CD4-positive, alpha-beta T cell treated with Interleukin-15 for 4 hours (primary cell): ENCODE measurements around the gene SLC7A11.

Experiments
- DNase-seq: peaks from one replicate; pipeline ENCODE4 v3.0.0-alpha.2; 2020; ENCODE audit warnings: low spot score

Gene SLC7A11

GRCh38 chr4:138205531-138206233 is 36.5 kb downstream of the SLC7A11 start:
- DNase-seq = no peak

- DNase-seq = no peak
These were observed 37.6 kb downstream of the SLC7A11 start for GRCh38 chr4:138204507-138204906.

- no peak for DNase-seq
These were observed 39.5 kb downstream of the SLC7A11 start for GRCh38 chr4:138202686-138203085.

GRCh38 chr4:138200236-138200590 is 41.9 kb downstream of the SLC7A11 start:
- no peak for DNase-seq

GRCh38 chr4:138199568-138200235 is 42.4 kb downstream of the SLC7A11 start:
- no peak for DNase-seq

GRCh38 chr4:138196153-138196552 is 46.0 kb downstream of the SLC7A11 start:
- DNase-seq = no peak

GRCh38 chr4:138193963-138194362 is 48.2 kb downstream of the SLC7A11 start:
- DNase-seq = no peak

GRCh38 chr4:138192113-138192512 is 50.0 kb downstream of the SLC7A11 start:
- DNase-seq = no peak

- no peak for DNase-seq
These were observed 51.7 kb downstream of the SLC7A11 start for GRCh38 chr4:138190452-138190858.

GRCh38 chr4:138189206-138189605 is 52.9 kb downstream of the SLC7A11 start:
- DNase-seq = no peak

- no peak for DNase-seq
These were observed 53.6 kb downstream of the SLC7A11 start for GRCh38 chr4:138188406-138189084.

- no peak for DNase-seq
These were observed 56.1 kb downstream of the SLC7A11 start for GRCh38 chr4:138185859-138186645.

GRCh38 chr4:138184886-138185285 is 57.3 kb downstream of the SLC7A11 start:
- no peak for DNase-seq

GRCh38 chr4:138182838-138183426 is 59.2 kb downstream of the SLC7A11 start:
- DNase-seq = no peak

- DNase-seq = no peak
These were observed 60.9 kb downstream of the SLC7A11 start for GRCh38 chr4:138181287-138181686.

GRCh38 chr4:138178566-138178965 is 63.6 kb downstream of the SLC7A11 start:
- no peak for DNase-seq

- DNase-seq = no peak
These were observed 64.7 kb downstream of the SLC7A11 start for GRCh38 chr4:138177278-138177968.

- DNase-seq = no peak
These were observed 67.0 kb downstream of the SLC7A11 start for GRCh38 chr4:138174981-138175794.

GRCh38 chr4:138164208-138164607 is 77.9 kb downstream of the SLC7A11 start:
- no peak for DNase-seq

GRCh38 chr4:138163171-138163570 is 79.0 kb downstream of the SLC7A11 start:
- no peak for DNase-seq

- no peak for DNase-seq
These were observed 79.9 kb downstream of the SLC7A11 start for GRCh38 chr4:138162259-138162658.
